Transverse colon (tissue), 4 donors: ENCODE measurements around the gene UTP11. TPM values are rescaled to one million over a fixed set of nuclear protein-coding genes. Genes with fewer than 3 reads are reported as not detected.

Source experiments
- DNase-seq: peaks from one replicate; pipeline ENCODE4 v3.0.0-alpha.2; 2019
- H3K27ac ChIP-seq, 4 donors: fragments of 200-600 bp; sonication (generic); 2 replicates each; pipeline ENCODE4 v1.5.1; 2016 to 2018; ENCODE audit warnings: inconsistent platforms in 4 of 4
- H3K27me3 ChIP-seq: fragments of 200-600 bp; sonication (generic); 2 replicates; pipeline ENCODE4 v1.5.1; 2017; ENCODE audit warnings: inconsistent platforms
- H3K36me3 ChIP-seq, 4 donors: fragments of 200-600 bp; sonication (generic); 2 replicates each; pipeline ENCODE4 v1.5.1; 2017 to 2019; ENCODE audit warnings: inconsistent platforms in 4 of 4
- H3K4me1 ChIP-seq, 4 donors: fragments of 200-600 bp; sonication (generic); 2 replicates each; pipeline ENCODE4 v1.5.1; 2017 to 2020; ENCODE audit warnings: inconsistent platforms in 4 of 4
- H3K4me3 ChIP-seq, 4 donors: fragments of 200-600 bp; sonication (generic); 1 replicate in 1 of 4; 2 replicates in 3 of 4; pipeline versions ENCODE4 v1.5.1 to v1.6.1; 2017 to 2019; ENCODE audit warnings: inconsistent platforms in 4 of 4
- H3K9me3 ChIP-seq, 2 donors: fragments of 200-600 bp; sonication (generic); 2 replicates each; pipeline ENCODE4 v1.5.1; 2017 to 2019; ENCODE audit warnings: inconsistent platforms in 2 of 2
- EP300 ChIP-seq: sonication (generic); formaldehyde crosslinking; IDR thresholded peaks from one replicate; pipeline ENCODE4 v1.6.1; 2017; ENCODE audit warnings: antibody characterized with exemption, low read depth
- POLR2A ChIP-seq: fragments of 450-650 bp; IDR thresholded peaks from one replicate; pipeline ENCODE4 v1.6.1; 2016; ENCODE audit warnings: antibody characterized with exemption, mild to moderate bottlenecking, moderate library complexity
- POLR2AphosphoS5 ChIP-seq, 3 donors: sonication (generic); formaldehyde crosslinking; IDR thresholded peaks; one replicate each; pipeline ENCODE4 v1.6.1; 2016; ENCODE audit warnings: antibody characterized with exemption in 3 of 3
- WGBS, 2 donors: methylation state at CpG; one replicate each; pipeline ENCODE4 v1.1.5; 2018; ENCODE audit warnings: low coverage in 1 of 2; 5-methylcytosine and 5-hydroxymethylcytosine counted together
- in situ Hi-C, 4 donors: fragments of 200-750 bp; cut with MboI; loops; one replicate each; pipeline versions ENCODE4 v1.15.0 to v1.15.1; 2017; ENCODE audit warnings: low sequenced_read_pairs in 3 of 4, low pct_ligation_motif_present in 1 of 4, low pct_unique_long_range_greater_than_20kb in 1 of 4
- intact Hi-C: fragments of 100-400 bp; cut with DNase I; formaldehyde crosslinking; loops from one replicate; pipeline ENCODE4 v1.15.1; 2023; ENCODE audit warnings: low total_unique reads
- total RNA-seq, 4 donors: library from RNA; depleted of rRNA; stranded (reverse); fragments of >200 nt; gene quantifications; one replicate each; pipeline ENCODE4 v1.1.0, GENCODE V29; 2016
- TF ChIP-seq, protein P1 (sequence below), 5 experiments: fragments of 200-600 bp in 3 of 5; fragments of 450-650 bp in 2 of 5; sonication (generic) in 3 of 5; IDR thresholded peaks; 1 replicate in 2 of 5; 2 replicates in 3 of 5; pipeline ENCODE4 v1.5.1; 2016 to 2017; ENCODE audit warnings: antibody characterized with exemption in 5 of 5, inconsistent platforms in 3 of 5, mild to moderate bottlenecking in 2 of 5, moderate library complexity in 1 of 5

The UTP11 gene
- total RNA-seq, 4 donors from 2014 or later, result 3.2 to 22.2 (median 15.3) TPM

DNA sequence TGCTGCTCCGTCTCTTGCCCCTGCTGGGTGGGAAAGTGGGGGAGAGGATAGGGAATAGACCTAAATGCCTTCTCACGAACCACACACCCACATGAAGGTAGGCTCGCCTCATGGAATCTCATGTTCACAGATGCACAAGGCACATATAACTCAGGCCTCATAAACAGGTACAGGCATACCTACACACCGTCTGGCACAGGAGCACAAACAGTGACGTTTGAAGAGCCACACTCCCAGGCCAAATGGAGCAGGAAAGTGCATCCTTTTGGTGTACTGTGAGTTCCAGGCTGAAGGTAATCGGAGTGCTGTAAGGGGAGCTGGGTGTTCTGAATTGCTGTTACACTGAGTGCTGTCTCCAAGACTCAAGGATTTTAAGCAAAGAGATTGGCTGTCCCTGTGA, 13.1 kb downstream of the UTP11 start:
- no peak overlapping the region for H3K4me3 ChIP-seq
- TF ChIP-seq, protein P1, sequence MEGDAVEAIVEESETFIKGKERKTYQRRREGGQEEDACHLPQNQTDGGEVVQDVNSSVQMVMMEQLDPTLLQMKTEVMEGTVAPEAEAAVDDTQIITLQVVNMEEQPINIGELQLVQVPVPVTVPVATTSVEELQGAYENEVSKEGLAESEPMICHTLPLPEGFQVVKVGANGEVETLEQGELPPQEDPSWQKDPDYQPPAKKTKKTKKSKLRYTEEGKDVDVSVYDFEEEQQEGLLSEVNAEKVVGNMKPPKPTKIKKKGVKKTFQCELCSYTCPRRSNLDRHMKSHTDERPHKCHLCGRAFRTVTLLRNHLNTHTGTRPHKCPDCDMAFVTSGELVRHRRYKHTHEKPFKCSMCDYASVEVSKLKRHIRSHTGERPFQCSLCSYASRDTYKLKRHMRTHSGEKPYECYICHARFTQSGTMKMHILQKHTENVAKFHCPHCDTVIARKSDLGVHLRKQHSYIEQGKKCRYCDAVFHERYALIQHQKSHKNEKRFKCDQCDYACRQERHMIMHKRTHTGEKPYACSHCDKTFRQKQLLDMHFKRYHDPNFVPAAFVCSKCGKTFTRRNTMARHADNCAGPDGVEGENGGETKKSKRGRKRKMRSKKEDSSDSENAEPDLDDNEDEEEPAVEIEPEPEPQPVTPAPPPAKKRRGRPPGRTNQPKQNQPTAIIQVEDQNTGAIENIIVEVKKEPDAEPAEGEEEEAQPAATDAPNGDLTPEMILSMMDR (IDR thresholded peaks at IDR 0.05), result no peak
- TF ChIP-seq POLR2A (no peak), EP300 (no peak), POLR2AphosphoS5 (IDR thresholded peaks at IDR 0.05) (no peak)
- intact Hi-C loops (no loop called here), in situ Hi-C loops (loop anchor here in 2 of 4 donors (10.0 to 25.0 kb wide), 2 partner anchors 809 to 812 kb away; no protein-coding TSS in a partner anchor)
- peaks cover 8% of the 10 kb centered on the region for H3K27me3 ChIP-seq
- peaks cover 14 to 19% (median 18%) of the 10 kb centered on the region in 4 donors for H3K4me1 ChIP-seq
- no peak overlapping the region for H3K27ac ChIP-seq
- DNase-seq, result no peak
- WGBS, 2 donors, result 89% methylated on average over 6 of the region's 6 CpGs; no CpG with 5 or more reads in 1 of the 2 donors
- no peaks in the 10 kb centered on the region for H3K9me3 ChIP-seq
- peaks cover 0 to 44% (median 18%) of the 10 kb centered on the region in 4 donors for H3K36me3 ChIP-seq

DNA sequence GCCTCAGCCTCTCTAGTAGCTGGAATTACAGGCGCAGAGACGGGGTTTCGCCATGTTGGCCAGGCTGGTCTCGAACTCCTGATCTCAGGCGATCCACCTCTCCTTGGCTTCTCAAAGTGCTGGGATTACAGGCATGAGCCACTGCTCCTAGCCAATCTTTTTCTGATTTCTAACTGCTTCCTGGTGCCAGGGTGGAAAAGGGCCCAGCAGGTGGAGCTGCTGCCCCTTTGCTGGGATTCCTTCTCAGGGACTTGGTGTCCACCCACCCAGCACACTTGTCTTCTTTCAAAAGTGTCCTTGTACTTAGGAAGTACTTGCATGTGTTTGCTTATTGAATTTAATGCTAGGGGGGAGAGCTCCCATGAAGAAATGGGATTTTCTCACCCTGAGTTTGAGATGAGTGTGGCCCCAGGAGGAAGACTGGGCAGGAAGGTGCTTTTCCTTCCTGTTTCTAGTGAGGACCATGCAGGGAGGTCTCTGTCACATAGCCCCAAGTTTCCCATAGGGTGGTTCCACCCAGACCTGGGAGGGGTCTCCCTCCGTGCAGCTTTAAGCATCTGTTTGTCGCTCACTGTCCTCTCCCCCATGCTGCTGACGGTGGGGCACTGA, 14.2 kb downstream of the UTP11 start:
- TF ChIP-seq, protein P1 (IDR thresholded peaks at IDR 0.05), result peak; percentile 26 to 45 (median 39)
- TF ChIP-seq POLR2A, result no peak
- in situ Hi-C loops, result loop anchor here in 2 of 4 donors (10.0 to 25.0 kb wide), 2 partner anchors 808 to 811 kb away; no protein-coding TSS in a partner anchor
- peak; percentile 26 for DNase-seq
- peaks cover 0 to 35% (median 14%) of the 10 kb centered on the region in 4 donors for H3K36me3 ChIP-seq
- no peak overlapping the region for H3K27ac ChIP-seq
- no peak overlapping the region for H3K4me3 ChIP-seq
- intact Hi-C loops, result no loop called here
- H3K9me3 ChIP-seq, result no peaks in the 10 kb centered on the region
- 84% methylated on average over 8 of the region's 8 CpGs; no CpG with 5 or more reads in 1 of the 2 donors for WGBS, 2 donors
- H3K27me3 ChIP-seq, result peaks cover 8% of the 10 kb centered on the region
- H3K4me1 ChIP-seq, result peaks cover 14 to 20% (median 18%) of the 10 kb centered on the region in 4 donors

DNA sequence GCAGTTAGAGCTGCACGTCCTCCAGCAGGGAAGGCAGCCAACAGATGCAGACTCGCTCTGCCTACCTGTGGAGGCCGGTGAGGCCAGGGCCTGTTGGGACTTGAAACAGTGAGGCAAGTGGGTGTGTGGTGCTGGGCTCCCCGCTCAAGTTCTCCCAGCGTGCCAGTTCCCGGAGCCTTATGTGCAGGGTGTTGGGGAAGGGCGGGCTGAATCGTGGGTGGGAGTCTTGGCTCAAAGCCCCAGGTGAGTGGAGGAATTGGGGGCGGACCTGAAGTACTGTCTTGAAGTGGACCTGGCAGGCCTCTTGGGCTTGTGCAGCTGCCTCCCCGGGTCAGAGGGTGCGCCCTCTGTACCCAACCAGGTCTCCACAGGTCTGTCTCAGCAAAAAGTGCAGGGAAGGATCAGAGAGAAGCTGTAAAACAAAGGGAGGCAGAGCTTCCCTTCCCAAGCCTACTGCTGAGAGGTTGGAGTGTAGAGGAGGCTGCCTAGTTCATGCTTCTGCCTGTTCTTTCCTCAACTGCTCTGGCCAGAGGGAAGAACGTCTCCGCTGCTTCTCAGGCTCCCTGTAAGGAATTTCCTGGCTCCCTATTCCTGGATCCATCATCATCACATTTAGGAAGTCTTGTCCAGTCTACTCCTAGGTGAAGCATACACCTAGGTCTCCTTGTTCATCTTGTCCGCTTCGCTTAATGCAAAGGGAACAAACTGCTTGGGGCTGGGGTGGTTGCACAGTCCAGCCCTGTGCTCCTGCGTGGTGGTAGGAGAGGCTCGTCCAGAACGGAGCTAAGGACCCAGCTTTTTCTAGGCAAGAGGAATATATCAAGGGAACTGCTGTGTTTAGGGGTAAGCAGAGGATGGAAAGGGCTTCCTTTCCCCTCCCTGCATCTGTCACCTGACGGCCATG, 14.9 kb downstream of the UTP11 start:
- in situ Hi-C loops, result loop anchor here in 2 of 4 donors (10.0 to 25.0 kb wide), 2 partner anchors 807 to 810 kb away; no protein-coding TSS in a partner anchor

More for the DNA sequence above, 14.9 kb downstream of the UTP11 start:
- Histone ChIP-seq H3K9me3 (no peaks in the 10 kb centered on the region), H3K27ac (no peak overlapping the region), H3K27me3 (peaks cover 8% of the 10 kb centered on the region), H3K36me3 (peaks cover 0 to 27% (median 11%) of the 10 kb centered on the region in 4 donors), H3K4me3 (no peak overlapping the region), H3K4me1 (peaks cover 14 to 20% (median 18%) of the 10 kb centered on the region in 4 donors)
- TF ChIP-seq, protein P1 (IDR thresholded peaks at IDR 0.05), result no peak
- 90% methylated on average over 19 of the region's 19 CpGs; no CpG with 5 or more reads in 1 of the 2 donors for WGBS, 2 donors
- intact Hi-C loops, result no loop called here
- DNase-seq, result no peak
